Inflammatory macrophage treated with lipopolysaccharide for 4 hours (primary cell): Measurements from ENCODE around the gene JAK1.

Source experiments
- DNase-seq: peaks from one replicate; pipeline ENCODE4 v3.0.0-alpha.2; 2020

The JAK1 gene

DNA sequence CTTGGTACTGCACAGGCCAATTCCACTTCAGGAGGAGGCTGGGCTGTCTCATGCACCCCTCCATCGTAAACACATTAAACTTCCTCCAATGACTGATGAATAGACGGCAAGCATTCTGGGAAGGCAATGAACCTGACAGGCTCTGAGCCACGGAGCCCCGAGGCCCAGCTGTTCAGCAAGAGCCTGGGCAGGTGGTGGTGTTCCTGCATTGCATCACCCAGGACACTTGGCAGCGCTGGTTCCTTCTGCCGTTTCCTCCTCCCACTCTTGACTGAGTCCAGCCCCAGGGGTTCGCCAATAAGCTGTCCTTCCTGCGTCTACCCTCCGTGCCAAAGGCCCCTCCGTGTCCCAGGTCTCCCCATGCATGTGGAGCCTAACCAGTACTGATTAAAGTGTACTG is 109.8 kb downstream of the JAK1 start:
- peak; percentile 35 for DNase-seq

- DNase-seq, result no peak
Observed at GRCh38 chr1:64855557-64855956, 110.8 kb downstream of the JAK1 start.

- DNase-seq, result no peak
Observed at GRCh38 chr1:64854674-64855073, 111.7 kb downstream of the JAK1 start.

DNA sequence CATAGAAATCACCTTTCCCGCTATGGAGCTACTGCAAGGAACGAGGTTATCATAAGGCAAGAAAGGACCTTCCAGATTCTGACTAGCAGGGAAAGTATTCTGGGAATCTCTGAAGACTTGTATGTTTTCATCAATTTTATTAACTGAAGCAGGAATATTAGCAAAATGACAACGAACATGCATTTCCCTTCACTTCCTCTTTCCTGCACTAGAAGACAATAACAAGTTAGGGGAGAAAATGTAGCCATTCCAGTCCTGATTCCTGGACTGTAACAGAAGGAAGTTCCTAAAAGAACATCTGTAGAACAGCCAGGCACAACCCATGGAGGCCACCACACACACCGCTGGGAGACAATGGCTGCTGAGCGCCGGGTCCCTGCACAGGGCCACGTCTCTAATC is 114.7 kb downstream of the JAK1 start:
- DNase-seq, result no peak

DNA sequence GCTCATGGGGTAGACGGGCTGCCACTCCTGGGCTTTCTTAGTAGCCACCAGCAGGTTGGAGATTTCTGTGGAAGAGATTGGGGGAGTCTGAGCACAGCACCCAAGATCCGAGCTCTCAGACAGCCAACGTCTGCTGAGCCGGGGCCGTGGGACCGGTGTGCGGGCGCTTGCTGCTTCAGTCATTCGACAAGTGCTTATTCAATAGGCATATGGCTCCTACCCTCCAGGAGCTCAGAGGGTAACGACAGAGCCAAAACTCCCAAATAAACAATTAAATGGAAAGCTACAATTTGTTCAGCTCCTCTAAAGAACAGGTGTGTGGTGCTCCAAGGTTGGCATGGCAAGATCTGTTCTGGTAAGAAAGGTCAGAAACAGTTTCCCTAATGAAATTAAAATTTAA is 115.5 kb downstream of the JAK1 start:
- DNase-seq, result no peak

- no peak for DNase-seq
Observed at GRCh38 chr1:64849942-64850341, 116.4 kb downstream of the JAK1 start.

- DNase-seq, result no peak
Observed at GRCh38 chr1:64848803-64849202, 117.5 kb downstream of the JAK1 start.

DNA sequence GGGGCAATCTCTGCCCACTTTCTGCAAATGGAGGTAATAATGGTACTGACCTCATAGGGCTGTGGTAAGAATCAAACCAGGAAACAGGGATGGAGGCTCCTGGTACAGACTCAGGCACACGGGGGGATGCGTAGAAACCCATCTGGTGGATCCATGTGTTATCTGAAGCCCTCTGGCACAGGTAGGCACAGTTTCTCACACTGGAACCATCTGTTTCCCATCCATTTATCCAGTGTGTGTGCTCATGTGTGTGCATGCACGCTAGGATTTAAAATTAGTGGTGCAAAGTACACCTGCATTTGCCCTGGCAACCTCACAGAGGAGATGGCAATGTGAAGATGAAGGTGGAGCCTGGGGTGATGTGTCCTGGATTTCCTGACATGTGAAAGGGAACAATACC is 118.2 kb downstream of the JAK1 start:
- no peak for DNase-seq

DNA sequence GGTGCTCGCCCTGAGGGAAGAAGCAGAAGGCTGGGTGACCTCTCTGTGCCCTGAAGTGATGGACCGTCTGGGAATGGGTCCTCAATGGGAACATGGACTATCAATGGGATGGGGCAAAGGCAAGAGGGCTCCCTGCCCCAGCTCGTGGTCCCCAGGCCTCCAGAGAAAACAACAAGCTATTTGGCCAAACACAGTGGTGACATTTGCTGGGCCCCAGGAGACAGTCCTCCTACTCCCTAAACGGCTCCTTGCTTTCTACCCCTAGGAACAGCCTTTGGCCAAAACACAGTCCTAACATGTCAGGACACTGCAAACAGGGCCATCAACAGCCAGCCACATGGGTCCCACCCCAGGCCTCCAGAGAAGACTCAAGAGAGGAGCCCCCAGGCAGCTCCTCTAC is 118.7 kb downstream of the JAK1 start:
- no peak for DNase-seq

GRCh38 chr1:64846573-64847430 is 119.5 kb downstream of the JAK1 start:
- no peak for DNase-seq

DNA sequence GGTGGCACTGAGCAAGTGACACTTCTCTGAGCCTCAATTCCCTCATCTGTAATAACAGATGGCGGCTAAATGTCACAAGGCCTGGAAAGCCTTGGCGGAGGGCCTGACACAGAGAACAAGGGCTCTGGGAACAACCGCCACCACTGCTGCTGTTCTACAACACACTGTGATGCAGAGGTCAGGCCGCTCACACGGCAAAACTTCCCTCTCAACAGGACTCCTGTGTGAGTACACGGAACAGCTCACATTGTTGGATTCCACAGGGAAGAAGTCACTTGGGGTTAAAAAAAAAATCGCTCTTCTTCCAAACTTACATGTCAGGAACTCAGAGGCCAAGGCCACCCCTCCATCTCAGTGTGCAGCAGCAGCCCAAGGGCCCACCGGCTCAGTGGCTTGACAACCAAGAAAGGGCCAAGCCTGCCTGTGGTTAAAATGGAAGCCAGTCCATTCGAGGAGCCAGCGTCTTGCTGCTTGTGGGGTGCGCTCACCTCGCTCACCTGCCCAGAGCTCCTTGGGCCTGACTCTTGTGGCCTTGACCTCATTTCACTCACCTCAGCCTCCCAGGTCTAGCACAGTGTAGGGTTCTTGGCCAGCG is 120.4 kb downstream of the JAK1 start:
- DNase-seq, result no peak

DNA sequence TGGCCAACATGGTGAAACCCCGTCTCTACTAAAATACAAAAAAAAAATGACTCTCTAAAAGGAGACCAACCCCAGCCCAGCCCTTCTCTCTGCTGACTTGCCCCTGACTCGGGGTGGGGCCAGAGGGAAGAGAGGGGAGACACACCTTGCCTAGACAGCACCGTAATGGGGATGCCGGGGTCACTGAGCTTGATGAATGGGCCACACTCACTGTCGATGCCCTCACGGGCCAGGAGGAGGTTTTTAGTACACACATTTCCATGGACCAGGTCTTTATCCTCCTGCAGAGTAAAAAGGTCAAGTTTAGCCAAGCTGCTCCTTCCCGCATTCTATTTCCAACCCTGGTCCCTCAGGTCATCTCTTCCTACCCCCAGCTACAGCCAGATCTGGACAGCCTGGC is 121.7 kb downstream of the JAK1 start:
- no peak for DNase-seq

GRCh38 chr1:64844175-64844574 is 122.2 kb downstream of the JAK1 start:
- DNase-seq, result no peak

- DNase-seq, result no peak
Observed at GRCh38 chr1:64843675-64844074, 122.7 kb downstream of the JAK1 start.

- peak; percentile 60 for DNase-seq
Observed at GRCh38 chr1:64842224-64842623, 124.1 kb downstream of the JAK1 start.

- DNase-seq, result no peak
Observed at GRCh38 chr1:64841330-64842065, 124.9 kb downstream of the JAK1 start.

GRCh38 chr1:64839732-64840405 is 126.5 kb downstream of the JAK1 start:
- DNase-seq, result no peak

DNA sequence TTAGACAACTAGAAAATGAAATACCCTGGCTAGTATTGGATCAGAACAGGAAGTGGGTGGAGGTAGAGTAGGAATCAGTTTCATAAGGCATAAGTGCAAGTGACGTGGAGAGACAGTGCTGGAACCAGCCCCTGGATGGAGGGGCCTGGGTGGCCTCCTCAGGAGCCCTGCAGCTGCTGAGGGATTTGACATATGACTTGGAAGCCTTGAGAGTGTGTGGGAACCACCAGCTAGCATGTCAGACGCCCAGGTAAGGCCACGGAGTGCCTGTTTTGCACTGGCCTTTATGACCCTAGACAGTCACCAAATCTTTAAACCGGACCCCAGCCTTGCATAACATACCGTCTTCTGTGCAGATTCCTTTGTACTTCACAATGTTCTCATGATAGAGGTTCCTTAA is 127.1 kb downstream of the JAK1 start:
- DNase-seq, result peak; percentile 32

DNA sequence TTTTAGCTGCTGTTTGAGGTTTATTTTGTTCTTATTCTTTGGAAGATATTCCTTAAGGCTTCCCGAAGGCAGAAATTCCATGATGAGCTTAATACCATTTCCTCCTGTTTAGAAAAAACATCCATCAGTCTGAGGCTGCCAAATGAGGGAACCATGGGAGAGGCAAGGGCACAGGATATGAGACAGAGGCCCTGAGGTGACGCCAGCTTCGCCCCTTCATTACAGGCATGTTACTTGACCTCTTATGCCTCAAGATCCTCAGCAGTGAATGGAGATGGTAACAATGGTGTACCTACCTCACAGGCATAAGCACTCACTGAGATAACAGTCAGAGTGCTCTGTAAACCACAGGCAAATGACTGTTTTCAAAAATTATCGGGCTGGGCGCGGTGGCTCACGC is 127.9 kb downstream of the JAK1 start:
- no peak for DNase-seq

DNA sequence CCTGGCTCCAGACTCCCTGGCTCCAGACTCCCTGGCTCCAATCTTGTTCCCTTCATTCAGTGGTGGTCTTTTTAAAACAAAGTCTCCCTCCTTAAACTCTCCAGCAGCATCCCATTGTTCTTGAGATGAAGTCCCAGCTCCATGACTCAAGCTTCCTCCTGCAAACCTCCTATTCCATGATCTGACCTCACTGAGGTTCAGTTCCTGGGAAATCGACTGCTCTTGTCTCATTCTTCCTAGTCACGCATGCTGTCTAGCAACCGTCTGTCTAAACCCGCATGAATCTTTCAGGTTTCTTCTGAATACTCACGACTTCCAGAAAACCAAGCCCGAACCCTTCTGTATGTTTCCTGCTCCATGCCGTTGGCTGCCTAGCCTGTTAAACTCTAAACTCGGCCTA is 129.5 kb downstream of the JAK1 start:
- DNase-seq, result no peak

DNA sequence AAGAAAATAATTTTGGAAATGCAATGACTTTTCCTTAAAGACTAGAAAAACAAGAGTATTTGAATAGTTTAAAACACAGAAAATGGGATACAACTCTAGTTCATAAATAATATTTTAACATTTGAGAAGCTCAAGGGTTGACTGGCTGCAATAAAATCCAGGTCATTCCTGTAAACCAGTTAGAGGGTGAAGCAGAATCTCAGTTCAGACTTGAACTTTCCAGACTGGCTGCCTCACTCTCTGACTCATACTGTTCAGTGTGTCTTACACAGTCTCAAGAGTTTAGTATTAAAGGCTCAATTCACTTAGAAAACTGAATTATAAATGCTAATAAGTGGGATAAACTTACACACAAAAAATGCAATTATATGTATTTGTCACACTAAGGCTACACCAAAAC is 131.6 kb downstream of the JAK1 start:
- DNase-seq, result no peak

GRCh38 chr1:64830030-64830651 is 136.2 kb downstream of the JAK1 start:
- no peak for DNase-seq
